Prostate gland (tissue), 2 donors: ENCODE measurements around the gene ACP4.

ENCODE experiments used
- CTCF ChIP-seq, 4 experiments: fragments of 200-600 bp in 2 of 4; fragments of 450-650 bp in 2 of 4; sonication (generic) in 2 of 4; IDR thresholded peaks; 1 replicate in 3 of 4; 2 replicates in 1 of 4; pipeline ENCODE4 v1.5.1; 2016 to 2019; ENCODE audit warnings: antibody characterized with exemption in 4 of 4, mild to moderate bottlenecking in 2 of 4, moderate library complexity in 2 of 4
- POLR2AphosphoS5 ChIP-seq: sonication (generic); formaldehyde crosslinking; IDR thresholded peaks from one replicate; pipeline ENCODE4 v1.6.1; 2017; ENCODE audit warnings: antibody characterized with exemption

GRCh38 chr19:50799547-50799851 is 9.3 kb downstream of the ACP4 start:
- TF ChIP-seq CTCF (IDR thresholded peaks at IDR 0.05) (no peak), POLR2AphosphoS5 (no peak)
